Renal cortex interstitium (tissue), 11 donors: ENCODE measurements around the gene CEP97. TPM values are rescaled to one million over a fixed set of nuclear protein-coding genes. Genes with fewer than 3 reads are reported as not detected.
A peak's percentile ranks its signal among the peaks of the same experiment; 100 is the strongest.
"Not testable (repeated sequence)": the region's sequence is repeated elsewhere in the genome, so short reads cannot be mapped to it uniquely, and the experiment has no call there.

Source experiments
- DNase-seq, 11 donors: peaks; one replicate each; pipeline ENCODE4 v3.0.0-alpha.2; 2013; ENCODE audit warnings: low read depth in 9 of 11, low spot score in 4 of 11; ENCODE audit errors: extremely low read depth in 1 of 11
- polyA plus RNA-seq, 3 donors: library from polyadenylated mRNA; unstranded; fragments of 120-200 nt; gene quantifications; one replicate each; pipeline ENCODE4 v1.2.1, GENCODE V29; 2013; ENCODE audit not compliant: insufficient read length in 3 of 3

The CEP97 gene
- polyA plus RNA-seq, 3 donors: 14.7 to 16.6 (median 14.8) TPM

DNA sequence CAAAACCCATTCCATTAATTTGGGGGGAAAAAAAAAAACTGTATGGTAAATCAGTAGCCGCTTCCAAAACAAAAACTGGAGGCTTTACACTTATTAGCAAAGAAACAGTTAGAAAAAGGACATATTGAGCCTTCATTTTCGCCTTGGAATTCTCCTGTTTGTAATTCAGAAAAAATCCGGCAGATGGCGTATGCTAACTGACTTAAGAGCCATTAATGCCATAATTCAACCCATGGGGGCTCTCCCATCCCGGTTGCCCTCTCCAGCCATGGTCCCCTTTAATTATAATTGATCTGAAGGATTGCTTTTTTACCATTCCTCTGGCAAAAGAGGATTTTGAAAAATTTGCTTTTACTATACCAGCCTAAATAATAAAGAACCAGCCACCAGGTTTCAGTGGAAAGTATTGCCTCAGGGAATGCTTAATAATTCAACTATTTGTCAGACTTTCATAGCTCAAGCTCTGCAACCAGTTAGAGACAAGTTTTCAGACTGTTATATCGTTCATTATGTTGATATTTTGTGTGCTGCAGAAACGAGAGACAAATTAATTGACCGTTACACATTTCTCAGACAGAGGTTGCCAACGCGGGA is 28.5 kb upstream of the CEP97 start:
- peak in 7 of 11 donors; percentile 42 to 68 (median 52) for DNase-seq

DNA sequence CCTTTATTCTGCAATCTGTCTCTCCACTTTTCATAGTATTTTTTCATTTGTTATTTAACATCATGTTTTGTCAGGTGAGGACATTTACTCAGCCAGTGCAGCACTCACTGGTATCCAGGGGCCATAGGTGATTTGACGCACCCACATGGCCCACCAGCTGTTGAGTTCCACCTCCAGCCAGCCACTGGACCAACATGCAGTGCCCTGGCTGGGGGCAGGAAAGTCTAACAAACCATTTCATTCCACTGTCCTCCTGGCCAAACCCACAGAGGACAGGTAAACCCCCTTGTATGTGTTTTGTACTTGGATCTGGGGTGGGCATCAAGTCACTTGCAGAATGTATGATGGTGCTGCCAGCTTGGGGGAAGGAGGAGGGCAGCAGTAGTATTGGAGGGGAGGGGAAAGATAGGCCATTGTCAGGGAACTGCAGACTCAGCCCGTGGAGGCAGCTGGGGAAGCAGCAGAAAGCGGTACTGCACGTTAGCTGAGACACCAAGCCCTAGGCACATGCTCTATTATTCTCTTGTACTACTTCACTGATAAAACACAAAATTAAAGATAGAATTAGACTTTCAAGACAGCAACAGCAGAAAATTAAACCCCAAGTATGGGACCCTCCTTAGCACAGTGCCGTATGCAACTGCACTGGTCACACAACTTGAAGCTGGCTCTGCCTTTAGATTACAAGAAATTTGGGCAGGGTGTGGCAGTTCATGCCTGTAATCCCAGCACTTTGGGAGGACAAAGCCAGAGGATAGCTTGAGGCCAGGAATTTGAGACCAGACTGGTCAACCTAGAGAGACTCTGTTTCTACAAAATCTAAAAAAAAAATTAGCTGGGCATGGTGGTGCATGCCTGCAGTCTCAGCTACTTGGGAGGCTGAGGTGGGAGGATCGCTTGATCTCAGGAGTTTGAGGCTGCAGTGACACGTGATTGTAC is 22.4 kb upstream of the CEP97 start:
- no peak for DNase-seq

DNA sequence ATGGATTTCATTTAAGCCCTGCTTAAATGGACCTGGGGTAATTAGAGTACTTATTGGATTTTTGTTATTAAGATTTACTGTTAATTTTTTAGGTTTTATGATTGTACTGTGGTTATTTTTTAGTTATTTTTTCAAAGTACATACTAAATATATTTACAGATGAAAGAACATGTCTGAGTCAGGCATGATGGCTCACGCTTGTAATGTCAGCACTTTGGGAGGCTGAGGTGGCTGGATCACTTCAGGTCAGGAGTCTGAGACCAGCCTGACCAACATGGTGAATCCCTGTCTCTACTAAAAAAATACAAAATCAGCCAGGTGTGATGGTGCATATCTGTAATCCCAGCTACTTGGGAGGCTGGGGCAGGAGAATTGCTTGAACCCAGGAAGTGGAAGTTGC is 21.7 kb upstream of the CEP97 start:
- DNase-seq: no peak

DNA sequence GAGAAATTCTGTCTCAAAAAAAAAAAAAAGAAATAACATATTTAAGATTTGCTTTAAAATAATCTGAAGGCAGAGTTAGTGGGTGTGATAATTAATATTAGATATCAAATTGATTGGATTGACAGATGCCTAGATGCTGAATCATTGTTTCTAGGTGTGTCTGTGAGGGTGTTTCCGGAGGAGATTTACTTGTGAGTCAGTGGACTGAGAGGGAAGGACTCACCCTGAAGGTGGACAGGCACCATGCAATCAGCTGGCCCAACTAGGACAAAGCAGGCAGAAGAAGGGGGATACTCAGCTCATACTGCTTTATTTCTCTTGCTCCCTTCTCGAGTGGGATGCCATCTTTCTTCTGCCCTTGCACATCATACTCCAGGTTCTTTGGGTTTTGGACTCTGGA is 21.2 kb upstream of the CEP97 start:
- DNase-seq: no peak

DNA sequence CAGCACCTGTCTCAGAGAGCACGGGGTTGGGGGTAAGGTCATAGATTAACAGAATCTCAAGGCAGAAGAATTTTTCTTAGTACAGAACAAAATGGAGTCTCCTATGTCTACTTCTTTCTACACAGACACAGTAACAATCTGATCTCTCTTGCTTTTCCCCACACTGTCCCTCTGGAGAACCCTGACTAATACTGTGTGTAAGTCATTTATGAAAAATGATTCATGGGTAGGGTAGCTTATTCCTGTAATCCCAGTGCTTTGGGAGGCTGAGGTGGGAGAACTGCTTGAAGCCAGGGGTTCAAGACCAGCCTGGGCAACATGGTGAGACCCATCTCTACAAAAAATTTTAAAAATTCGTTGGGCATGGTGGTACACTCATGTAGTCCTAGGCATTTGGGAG is 19.8 kb upstream of the CEP97 start:
- not testable (repeated sequence) for DNase-seq

DNA sequence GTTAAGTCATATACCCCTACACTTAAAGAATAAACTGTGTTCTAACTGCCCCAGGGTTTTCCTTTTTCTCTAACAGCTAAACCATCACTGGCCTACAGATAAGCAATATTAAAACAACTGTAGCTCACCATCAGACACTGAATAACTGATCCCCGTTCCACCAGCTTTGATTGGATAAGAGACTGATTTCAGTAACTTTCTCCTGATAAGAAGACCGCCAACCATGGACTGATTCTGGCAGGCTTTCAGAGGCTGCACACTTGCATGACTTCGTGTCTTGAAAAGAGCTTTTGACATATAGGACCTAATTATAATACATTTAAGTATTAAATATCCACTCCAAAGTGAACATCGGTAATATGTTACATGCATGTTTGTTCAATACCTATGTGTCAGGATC is 15.3 kb upstream of the CEP97 start:
- DNase-seq: no peak

DNA sequence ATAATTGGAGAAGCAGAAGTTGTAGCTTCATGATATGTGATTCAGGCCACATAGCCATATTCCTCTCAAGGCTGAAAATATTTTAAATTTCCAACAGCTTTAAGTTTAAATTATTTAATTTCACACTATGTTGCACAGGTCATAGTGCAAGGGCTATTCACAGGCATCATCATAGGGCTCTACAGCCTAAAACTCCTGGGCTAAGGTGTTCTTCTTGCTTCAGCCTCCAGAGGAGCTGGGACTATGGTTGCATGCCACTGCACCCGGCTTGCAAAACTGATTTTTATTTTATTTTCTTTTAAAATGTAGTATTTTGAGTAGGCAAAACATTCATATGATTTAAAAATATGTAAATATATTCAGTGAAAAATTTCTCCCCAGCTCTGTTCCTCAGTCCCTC is 6.0 kb upstream of the CEP97 start:
- DNase-seq: no peak

DNA sequence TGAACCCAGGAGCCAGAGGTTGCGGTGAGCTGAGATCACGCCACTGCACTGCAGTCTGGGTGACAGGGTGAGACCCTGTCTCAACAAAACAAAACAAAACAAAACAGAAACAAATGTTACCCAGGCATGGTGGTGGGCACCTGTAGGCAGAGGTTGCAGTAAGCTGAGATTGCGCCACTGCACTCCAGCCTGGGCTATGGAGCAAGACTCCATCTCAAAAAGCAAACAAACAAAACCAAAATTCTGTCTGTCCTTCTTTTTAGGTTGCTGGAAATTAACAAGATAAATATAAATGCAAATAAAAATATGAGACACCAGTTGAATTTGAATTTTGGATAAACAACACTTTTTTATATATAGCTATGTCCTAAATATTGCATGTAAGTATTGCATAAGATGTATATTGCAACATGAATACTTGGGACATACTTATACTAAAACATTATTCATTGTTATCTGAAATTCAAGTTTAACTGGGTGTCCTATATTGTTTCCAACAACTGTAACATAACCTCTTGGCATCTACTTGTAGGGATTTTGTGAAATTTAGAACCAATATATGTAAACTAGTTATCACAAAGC is 4.7 kb upstream of the CEP97 start:
- no peak for DNase-seq

DNA sequence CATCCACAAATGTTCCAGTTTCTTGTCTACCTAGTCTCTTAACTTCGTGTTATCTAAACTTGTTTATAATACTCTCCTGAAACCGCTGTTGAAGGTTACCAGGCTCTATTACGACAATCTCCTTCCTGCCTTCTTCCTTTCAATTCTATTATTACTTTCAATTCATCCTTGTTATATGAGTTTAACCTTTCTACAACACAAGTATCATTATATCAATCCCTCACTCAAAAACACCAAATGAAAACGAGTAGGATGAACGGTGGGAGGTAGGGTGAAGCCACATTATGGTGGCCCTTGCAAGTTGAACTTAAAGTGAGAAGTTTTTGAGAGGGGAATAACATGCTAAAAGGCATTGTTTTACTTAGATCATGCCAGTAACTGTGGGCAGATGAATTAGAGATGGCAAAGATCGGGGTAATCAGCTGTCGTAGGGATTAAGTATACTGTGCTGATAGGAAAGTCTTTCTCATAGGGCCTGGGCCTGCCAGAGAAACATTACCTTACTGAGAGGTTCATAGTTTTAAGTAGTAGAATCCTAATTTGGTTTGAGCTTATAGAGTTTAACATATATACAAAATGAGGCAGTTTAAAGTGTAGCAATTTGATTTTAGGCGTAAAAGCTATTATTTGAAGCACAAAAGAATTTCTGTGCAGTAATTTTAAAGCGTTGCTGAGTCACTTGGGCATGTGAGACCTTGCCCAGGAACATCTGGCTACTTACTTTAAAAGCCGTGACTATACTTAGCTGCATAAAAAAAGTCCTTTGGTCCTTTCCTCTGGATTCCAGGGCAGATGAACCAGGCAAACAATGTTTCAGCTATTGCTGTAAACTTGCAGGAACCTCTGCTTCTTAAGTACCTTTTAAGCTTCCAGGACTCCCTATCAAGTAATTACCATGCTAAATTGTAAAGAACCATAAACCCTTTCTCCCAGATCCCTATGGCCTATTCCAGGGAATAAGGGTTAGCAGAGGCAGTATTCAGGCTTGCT is 3.3 kb upstream of the CEP97 start:
- no peak for DNase-seq

DNA sequence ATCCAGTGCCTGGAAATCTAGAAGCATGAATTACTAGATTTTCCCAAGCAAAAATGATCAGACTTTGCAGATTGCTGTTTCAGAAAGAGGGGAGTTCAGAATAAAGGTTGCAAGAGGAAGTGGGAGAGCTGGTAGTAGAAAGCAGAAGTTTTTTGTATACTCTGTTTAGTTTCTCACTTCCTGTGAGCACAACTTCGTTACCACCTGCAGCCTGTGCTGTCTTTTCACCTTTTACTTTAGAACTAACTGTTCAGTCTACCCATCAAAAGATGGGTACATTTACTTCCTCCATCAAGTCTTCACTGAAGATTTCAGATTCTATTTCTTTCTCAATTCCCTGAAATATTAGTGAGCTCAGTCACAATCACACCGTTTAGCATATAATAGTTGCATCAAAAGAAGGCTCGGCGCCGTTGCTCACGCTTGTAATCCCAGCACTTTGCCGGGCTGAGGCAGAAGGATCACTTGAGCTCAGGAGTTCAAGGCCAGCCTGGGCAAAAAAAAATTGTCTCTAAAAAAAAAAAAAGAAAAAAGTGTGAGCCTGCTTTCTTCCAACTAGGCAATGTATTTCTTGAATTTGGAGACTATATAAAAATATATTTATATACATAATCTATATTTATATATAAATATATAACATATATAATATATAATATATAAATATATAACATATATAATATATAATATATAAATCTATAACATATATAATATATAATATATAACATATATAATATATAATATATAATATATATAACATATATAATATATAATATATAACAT is 1.8 kb upstream of the CEP97 start:
- DNase-seq: no peak

DNA sequence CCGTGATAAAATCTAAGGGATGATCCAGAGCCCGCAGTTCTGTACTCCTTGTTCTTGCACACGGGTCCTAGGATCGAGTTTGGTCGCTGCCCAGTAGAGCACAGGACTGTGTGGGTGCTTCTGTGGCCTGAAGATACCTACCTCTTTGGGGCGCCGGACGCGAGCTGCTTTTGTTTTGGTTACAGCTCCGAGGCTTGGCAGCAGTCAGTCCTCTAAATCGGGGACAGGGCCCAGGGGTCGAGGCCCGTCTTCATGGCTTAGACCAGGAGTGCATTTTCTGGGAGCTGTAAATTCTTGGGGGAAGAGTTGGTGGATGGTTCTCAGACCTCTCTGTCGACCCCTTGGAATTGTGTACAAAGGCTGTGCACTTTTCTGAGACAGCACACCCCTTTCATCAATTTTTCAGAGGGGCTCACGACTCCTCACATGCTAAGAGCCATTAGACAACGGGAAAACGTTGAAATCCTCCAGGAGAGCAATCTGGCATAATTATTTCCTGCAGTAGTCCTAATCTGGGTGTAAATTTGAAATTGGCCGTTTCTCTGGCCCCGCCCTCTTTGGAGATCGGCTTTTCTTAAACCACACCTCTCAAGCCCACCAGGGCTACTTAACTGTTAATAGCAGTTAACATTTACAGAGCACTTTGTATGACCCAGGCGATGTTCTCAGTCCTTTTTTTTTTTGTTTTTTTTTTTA is 928 bp downstream of the CEP97 start:
- peak in 10 of 11 donors; percentile 21 to 51 (median 30) for DNase-seq

DNA sequence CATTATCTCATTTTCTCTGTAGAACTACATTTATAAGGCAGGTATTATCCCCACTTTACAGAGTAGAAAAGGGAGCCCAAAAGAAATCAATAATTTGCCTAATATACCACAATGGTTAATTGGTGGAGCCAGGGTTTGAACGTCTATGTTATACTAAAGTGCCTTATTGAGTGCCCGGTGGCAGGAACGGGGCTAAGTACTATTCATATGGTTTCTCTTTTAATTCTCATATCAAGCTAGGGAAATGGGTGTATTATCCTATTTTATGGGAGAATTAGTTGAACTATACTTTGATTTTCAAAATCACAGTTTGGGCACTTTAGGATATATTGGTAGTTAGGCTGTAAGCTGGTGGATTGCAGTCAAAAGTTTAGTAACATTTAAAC is 1.5 kb downstream of the CEP97 start:
- no peak for DNase-seq

DNA sequence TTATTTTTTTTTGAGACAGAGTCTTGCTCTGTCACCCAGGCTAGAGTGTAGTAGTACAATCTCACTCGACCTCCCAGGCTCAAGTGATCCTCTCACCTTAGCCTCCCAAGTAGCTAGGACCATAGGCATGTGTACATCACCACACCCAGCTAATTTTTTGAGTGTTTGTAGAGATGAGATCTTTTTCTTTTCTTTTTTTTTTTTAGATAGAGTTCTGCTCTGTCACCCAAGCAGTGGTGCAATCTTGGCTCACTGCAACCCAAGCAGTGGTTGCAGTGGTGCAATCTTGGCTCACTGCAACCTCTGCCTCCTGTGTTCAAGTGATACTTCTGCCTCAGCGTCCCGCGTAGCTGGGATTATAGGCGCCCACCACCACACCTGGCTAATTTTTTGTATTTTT is 5.2 kb downstream of the CEP97 start:
- no peak for DNase-seq

DNA sequence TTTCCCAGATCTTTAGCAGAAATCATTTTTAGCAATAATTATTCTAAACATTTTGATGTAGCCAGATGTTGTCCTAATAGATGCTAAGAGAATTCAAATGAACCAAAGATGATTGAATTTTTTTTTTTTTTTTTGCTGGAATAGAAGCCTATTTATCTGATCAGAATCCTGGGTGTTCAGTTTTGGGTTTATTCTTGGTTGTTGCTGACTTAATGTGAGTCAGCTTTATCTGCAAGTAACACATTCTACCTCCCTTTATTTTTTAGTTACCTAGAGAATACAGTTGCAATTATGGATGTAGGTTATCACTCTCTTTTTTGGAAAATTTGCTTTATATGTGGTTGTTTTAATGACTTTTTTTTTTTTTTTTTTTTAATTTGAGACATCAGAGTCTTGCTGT is 6.4 kb downstream of the CEP97 start:
- no peak for DNase-seq

DNA sequence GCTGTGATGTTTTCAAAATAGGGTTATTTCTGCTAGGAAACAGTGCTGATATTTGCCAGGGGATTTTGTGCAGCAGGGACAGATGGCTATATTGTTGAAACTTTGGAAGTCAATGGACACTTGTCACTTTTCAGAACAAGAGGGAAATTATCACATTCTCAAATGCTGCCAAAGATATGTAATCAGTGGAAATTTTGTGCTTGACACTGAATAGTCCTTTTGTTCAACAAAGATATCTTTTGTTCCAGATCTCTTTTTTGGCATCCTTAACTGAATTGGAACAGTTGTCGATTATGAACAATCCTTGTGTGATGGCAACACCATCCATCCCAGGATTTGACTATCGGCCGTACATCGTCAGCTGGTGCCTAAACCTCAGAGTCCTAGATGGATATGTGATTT is 7.8 kb downstream of the CEP97 start:
- no peak for DNase-seq

DNA sequence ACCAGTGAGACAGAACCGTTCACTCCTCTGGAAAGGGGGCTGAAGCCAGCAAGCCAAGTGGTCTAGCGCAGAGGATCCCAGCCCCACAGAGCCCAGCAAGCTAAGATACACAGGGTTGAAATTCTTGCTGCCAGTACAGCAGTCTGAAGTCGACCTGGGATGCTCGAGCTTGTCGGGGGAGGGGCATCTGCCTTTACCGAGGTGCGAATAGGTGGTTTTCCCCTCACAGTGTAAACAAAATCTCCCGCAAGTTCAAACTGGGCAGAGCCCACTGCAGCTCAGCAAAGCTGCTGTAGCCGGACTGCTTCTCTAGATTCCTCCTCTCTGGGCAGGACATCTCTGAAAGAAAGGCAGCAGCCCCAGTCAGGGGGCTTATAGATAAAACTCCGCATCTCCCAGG is 11.4 kb downstream of the CEP97 start:
- DNase-seq: no peak

DNA sequence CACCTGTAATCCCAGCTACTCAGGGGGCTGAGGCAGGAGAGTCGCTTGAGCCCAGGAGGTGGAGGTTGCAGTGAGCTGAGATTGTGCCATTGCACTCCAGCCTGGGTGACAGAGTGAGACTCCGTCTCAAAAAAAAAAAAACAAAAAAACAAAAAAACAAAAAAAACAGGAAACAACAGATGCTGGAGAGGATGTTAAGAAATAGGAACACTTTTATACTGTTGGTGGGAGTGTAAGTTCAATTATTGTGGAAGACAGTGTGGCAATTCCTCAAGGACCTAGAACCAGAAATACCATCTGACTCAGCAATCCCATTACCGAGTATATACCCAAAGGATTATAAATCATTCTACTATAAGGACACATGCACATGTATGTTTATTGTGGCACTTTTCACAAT is 17.5 kb downstream of the CEP97 start:
- not testable (repeated sequence) for DNase-seq

DNA sequence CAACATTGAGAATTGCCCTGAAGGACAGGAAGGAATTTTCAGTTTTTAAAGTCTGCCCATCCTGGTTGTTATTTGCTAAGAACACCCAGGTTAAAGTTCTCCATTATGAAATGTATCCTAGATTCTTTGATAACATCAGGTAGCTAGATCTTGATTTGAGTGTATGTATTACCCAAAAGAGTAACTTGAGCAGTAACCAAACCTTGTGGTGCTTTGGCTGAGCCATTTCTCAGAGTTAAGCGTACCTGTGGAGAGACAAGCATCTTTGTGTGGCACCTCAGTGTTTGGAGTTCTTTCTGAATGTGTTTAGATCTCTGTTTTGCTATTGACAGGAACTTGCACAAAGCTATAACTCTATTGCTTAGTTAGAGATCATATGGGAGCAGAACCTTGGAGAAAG is 20.4 kb downstream of the CEP97 start:
- no peak for DNase-seq
